Loucy (cell line): ENCODE data around the gene KLF18.

Source experiments
- EZH2phosphoT487 ChIP-seq: fragments of 200-600 bp; IDR thresholded peaks from 2 replicates; pipeline ENCODE4 v1.6.1; 2018; ENCODE audit warnings: antibody characterized with exemption, mild to moderate bottlenecking, moderate library complexity, borderline replicate concordance
- TF ChIP-seq, protein P1 (sequence below): fragments of 200-600 bp; sonication (generic); conservative IDR thresholded peaks from 2 replicates; pipeline ENCODE4 v1.5.1; 2014; ENCODE audit warnings: mild to moderate bottlenecking, antibody characterized with exemption, low read length

DNA sequence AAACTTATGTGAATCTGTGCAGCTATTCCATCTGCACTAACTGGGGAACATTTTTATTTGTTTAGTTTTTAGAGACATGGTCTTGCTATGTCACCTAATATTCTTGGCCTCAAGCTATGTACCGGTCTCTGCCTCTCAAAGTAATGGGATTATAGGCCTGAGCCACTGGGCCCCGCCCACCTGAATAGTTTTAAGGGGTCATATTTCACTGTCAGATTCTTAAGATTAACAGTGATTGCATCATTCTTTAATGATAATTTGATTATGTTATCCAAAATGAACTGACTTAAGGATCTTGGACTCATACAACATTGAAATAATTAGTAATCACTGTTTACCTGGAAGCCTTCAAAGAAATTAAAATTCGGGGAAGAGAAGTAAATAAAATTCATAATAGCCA lies 12.6 kb upstream of the KLF18 start:
- TF ChIP-seq, protein P1, sequence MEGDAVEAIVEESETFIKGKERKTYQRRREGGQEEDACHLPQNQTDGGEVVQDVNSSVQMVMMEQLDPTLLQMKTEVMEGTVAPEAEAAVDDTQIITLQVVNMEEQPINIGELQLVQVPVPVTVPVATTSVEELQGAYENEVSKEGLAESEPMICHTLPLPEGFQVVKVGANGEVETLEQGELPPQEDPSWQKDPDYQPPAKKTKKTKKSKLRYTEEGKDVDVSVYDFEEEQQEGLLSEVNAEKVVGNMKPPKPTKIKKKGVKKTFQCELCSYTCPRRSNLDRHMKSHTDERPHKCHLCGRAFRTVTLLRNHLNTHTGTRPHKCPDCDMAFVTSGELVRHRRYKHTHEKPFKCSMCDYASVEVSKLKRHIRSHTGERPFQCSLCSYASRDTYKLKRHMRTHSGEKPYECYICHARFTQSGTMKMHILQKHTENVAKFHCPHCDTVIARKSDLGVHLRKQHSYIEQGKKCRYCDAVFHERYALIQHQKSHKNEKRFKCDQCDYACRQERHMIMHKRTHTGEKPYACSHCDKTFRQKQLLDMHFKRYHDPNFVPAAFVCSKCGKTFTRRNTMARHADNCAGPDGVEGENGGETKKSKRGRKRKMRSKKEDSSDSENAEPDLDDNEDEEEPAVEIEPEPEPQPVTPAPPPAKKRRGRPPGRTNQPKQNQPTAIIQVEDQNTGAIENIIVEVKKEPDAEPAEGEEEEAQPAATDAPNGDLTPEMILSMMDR = no peak
- TF ChIP-seq EZH2phosphoT487 = no peak
